ENCODE data around the gene AGBL1.

Gene AGBL1

DNA sequence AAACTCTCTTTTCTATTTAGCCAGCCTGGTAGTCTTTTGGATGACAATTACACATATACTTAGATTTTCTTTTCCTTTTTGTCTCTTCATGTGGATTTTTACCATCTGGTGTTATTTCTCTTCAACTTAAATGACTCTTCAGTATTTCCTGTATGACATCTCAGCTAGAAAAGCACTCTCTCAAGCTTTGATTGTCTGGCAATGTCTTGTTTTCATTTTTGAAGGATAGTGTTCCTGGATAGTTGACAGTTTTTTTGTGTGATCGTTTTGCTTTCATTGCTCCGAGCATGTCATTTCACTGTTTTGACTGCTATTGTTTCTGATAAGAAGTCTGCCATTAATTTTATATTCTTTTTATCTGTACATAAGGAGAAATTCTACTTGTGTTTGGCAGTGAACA is 766.4 kb downstream of the AGBL1 start:
- TF ChIP-seq SPI1 (IDR thresholded peaks at IDR 0.05; ENCODE audit: borderline replicate concordance, low read depth) (no peak), POLR2AphosphoS5 (IDR thresholded peaks at IDR 0.05; ENCODE audit: low read depth) (no peak), GABPA (IDR thresholded peaks at IDR 0.05; ENCODE audit: low read depth) (no peak)
- TF ChIP-seq, protein P1, sequence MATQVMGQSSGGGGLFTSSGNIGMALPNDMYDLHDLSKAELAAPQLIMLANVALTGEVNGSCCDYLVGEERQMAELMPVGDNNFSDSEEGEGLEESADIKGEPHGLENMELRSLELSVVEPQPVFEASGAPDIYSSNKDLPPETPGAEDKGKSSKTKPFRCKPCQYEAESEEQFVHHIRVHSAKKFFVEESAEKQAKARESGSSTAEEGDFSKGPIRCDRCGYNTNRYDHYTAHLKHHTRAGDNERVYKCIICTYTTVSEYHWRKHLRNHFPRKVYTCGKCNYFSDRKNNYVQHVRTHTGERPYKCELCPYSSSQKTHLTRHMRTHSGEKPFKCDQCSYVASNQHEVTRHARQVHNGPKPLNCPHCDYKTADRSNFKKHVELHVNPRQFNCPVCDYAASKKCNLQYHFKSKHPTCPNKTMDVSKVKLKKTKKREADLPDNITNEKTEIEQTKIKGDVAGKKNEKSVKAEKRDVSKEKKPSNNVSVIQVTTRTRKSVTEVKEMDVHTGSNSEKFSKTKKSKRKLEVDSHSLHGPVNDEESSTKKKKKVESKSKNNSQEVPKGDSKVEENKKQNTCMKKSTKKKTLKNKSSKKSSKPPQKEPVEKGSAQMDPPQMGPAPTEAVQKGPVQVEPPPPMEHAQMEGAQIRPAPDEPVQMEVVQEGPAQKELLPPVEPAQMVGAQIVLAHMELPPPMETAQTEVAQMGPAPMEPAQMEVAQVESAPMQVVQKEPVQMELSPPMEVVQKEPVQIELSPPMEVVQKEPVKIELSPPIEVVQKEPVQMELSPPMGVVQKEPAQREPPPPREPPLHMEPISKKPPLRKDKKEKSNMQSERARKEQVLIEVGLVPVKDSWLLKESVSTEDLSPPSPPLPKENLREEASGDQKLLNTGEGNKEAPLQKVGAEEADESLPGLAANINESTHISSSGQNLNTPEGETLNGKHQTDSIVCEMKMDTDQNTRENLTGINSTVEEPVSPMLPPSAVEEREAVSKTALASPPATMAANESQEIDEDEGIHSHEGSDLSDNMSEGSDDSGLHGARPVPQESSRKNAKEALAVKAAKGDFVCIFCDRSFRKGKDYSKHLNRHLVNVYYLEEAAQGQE (IDR thresholded peaks at IDR 0.05; ENCODE audit: insufficient replicate concordance, low read depth): no peak
- TF ChIP-seq, protein P2, sequence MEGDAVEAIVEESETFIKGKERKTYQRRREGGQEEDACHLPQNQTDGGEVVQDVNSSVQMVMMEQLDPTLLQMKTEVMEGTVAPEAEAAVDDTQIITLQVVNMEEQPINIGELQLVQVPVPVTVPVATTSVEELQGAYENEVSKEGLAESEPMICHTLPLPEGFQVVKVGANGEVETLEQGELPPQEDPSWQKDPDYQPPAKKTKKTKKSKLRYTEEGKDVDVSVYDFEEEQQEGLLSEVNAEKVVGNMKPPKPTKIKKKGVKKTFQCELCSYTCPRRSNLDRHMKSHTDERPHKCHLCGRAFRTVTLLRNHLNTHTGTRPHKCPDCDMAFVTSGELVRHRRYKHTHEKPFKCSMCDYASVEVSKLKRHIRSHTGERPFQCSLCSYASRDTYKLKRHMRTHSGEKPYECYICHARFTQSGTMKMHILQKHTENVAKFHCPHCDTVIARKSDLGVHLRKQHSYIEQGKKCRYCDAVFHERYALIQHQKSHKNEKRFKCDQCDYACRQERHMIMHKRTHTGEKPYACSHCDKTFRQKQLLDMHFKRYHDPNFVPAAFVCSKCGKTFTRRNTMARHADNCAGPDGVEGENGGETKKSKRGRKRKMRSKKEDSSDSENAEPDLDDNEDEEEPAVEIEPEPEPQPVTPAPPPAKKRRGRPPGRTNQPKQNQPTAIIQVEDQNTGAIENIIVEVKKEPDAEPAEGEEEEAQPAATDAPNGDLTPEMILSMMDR (IDR thresholded peaks at IDR 0.05; ENCODE audit: insufficient read depth, low read length): no peak
- Histone ChIP-seq H3K4me3 (replicated peaks; ENCODE audit: insufficient read depth, low read length) (no peak overlapping the region), H3K27me3 (ENCODE audit: insufficient read depth, poor library complexity, severe bottlenecking) (no peaks in the 10 kb centered on the region), H3K27ac (replicated peaks) (no peak overlapping the region)
- DNase-seq (ENCODE audit: low read depth in 1 of 2, low spot score in 1 of 2): no peak

DNA sequence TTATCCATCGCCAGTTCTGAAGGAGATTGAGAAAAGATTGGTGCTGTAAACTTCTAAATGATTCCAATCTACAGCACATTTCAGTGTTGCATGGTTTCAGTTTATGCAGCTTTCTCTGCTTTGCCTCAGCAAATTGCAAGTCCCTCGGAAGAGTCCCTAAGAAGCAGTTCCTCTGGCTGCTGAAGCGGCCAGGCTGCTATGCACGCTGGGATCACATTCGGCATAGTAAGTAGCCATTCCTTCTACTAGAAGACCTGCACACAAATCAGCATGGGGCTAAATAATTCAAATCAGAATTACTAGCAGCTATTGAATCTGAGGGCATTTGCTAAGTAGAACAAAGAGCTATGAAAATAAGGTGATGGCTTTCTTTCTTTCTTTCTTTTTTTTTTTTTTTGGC is 769.5 kb downstream of the AGBL1 start:
- no peak overlapping the region for H3K4me3 ChIP-seq (replicated peaks; ENCODE audit: insufficient read depth, low read length)
- DNase-seq (ENCODE audit: low read depth in 1 of 2, low spot score in 1 of 2): no peak
- TF ChIP-seq, protein P1 (IDR thresholded peaks at IDR 0.05; ENCODE audit: insufficient replicate concordance, low read depth): no peak
- no peak for TF ChIP-seq SPI1 (IDR thresholded peaks at IDR 0.05; ENCODE audit: borderline replicate concordance, low read depth)
- no peak for TF ChIP-seq POLR2AphosphoS5 (IDR thresholded peaks at IDR 0.05; ENCODE audit: low read depth)
- TF ChIP-seq, protein P2 (IDR thresholded peaks at IDR 0.05; ENCODE audit: insufficient read depth, low read length): no peak
- no peak for TF ChIP-seq GABPA (IDR thresholded peaks at IDR 0.05; ENCODE audit: low read depth)
- no peak overlapping the region for H3K27ac ChIP-seq (replicated peaks)
- H3K27me3 ChIP-seq (ENCODE audit: insufficient read depth, poor library complexity, severe bottlenecking): no peaks in the 10 kb centered on the region

DNA sequence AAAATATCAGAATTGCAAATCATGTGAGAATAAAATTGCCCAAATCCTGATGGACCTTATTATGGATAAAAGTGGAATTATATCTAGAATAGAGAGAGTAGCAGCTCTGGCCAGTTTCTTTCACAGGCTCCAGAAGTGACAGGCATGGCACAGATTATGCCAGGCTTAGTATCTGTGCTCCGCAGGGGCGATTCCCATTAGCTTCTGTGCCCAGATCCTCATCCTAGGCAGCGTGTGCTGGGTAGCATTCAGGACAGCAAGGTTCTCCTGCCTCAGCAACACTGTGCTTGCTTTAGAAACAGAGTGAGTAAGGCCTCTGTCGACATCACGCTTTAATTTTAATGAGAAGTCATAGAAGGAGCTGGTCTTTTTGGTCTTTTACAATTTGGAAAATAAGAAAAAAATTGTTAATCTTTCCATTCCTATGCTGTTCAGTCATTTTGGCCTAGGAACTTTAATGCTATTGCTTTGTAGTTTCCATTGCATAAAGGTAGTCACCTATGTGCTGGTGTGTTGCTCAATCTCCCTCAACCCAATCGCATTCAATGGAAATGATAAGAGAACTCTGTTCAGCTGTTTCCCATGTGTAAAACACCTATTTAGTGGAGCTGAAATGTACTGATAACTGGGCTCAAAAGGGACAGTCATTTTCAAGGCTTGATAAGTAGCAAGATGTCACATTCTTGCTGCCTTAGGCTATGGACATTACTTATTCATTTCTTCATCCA is 770.1 kb downstream of the AGBL1 start:
- Histone ChIP-seq H3K4me3 (replicated peaks; ENCODE audit: insufficient read depth, low read length) (no peak overlapping the region), H3K27ac (replicated peaks) (no peak overlapping the region), H3K27me3 (ENCODE audit: insufficient read depth, poor library complexity, severe bottlenecking) (no peaks in the 10 kb centered on the region)
- DNase-seq (ENCODE audit: low read depth in 1 of 2, low spot score in 1 of 2): no peak
- TF ChIP-seq SPI1 (IDR thresholded peaks at IDR 0.05; ENCODE audit: borderline replicate concordance, low read depth) (no peak), POLR2AphosphoS5 (IDR thresholded peaks at IDR 0.05; ENCODE audit: low read depth) (no peak), GABPA (IDR thresholded peaks at IDR 0.05; ENCODE audit: low read depth) (no peak)
- TF ChIP-seq, protein P2 (IDR thresholded peaks at IDR 0.05; ENCODE audit: insufficient read depth, low read length): no peak
- TF ChIP-seq, protein P1 (IDR thresholded peaks at IDR 0.05; ENCODE audit: insufficient replicate concordance, low read depth): no peak

Data from HL-60 (cell line).